ENCODE measurements around the gene OSBPL5.

GRCh38 chr11:3104051-3104714 is 60.9 kb downstream of the OSBPL5 start:
- TF ChIP-seq, protein P1, sequence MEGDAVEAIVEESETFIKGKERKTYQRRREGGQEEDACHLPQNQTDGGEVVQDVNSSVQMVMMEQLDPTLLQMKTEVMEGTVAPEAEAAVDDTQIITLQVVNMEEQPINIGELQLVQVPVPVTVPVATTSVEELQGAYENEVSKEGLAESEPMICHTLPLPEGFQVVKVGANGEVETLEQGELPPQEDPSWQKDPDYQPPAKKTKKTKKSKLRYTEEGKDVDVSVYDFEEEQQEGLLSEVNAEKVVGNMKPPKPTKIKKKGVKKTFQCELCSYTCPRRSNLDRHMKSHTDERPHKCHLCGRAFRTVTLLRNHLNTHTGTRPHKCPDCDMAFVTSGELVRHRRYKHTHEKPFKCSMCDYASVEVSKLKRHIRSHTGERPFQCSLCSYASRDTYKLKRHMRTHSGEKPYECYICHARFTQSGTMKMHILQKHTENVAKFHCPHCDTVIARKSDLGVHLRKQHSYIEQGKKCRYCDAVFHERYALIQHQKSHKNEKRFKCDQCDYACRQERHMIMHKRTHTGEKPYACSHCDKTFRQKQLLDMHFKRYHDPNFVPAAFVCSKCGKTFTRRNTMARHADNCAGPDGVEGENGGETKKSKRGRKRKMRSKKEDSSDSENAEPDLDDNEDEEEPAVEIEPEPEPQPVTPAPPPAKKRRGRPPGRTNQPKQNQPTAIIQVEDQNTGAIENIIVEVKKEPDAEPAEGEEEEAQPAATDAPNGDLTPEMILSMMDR (IDR thresholded peaks at IDR 0.05), result no peak
- TF ChIP-seq POLR2A (IDR thresholded peaks at IDR 0.05) (no peak), EP300 (IDR thresholded peaks at IDR 0.05) (no peak)
